Caco-2 (cell line): ENCODE measurements around the gene OVOL1. TPM values are rescaled to one million over a fixed set of nuclear protein-coding genes. Genes with fewer than 3 reads are reported as not detected.
A peak's percentile ranks its signal among the peaks of the same experiment; 100 is the strongest.

Source experiments
- BruUV-seq: library from RNA; stranded (reverse); fragments of 400-500 nt; replicated peaks from 2 replicates; lab custom pipeline; 2021; lab: Mats Ljungman, UMichigan
- CTCF ChIA-PET: fragments of 300-600 bp; sonication (Branson Sonifier 250); formaldehyde crosslinking; loops from one replicate; lab custom pipeline; 2022; ENCODE audit warnings: antibody characterized with exemption; lab: Charles Lee
- POLR2A ChIA-PET: fragments of 300-600 bp; sonication (Branson Sonifier 250); formaldehyde crosslinking; loops from one replicate; lab custom pipeline; 2022; ENCODE audit warnings: antibody characterized with exemption; lab: Charles Lee
- DNase-seq, 2 experiments: peaks; one replicate each; pipeline versions ENCODE4 v3.0.0 to v3.0.0-alpha.2; 2020 to 2022
- H3K27me3 ChIP-seq: replicated peaks from 2 replicates; pipeline ENCODE4 v1.6.0; 2011; ENCODE audit warnings: low read length; ENCODE audit not compliant: control insufficient read depth, insufficient read depth
- H3K36me3 ChIP-seq: 2 replicates; pipeline ENCODE4 v1.5.1; 2011; ENCODE audit warnings: low read length; ENCODE audit not compliant: control insufficient read depth, insufficient read depth
- H3K4me1 ChIP-seq: fragments of 250-450 bp; sonication (Bioruptor Pico); 2 replicates; pipeline ENCODE4 v1.5.1; 2020; ENCODE audit warnings: mild to moderate bottlenecking
- H3K4me3 ChIP-seq: 2 replicates; pipeline ENCODE4 v1.5.1; 2011; ENCODE audit warnings: low read depth, mild to moderate bottlenecking, control low read depth, low read length
- H3K9me3 ChIP-seq: fragments of 250-450 bp; sonication (Bioruptor Pico); 2 replicates; pipeline ENCODE4 v1.5.1; 2020; ENCODE audit warnings: mild to moderate bottlenecking, moderate library complexity
- H3K27ac Mint-ChIP-seq: one replicate; pipeline ENCODE4 v1.8.0; 2022; ENCODE audit warnings: mixed read lengths; ENCODE audit not compliant: unreplicated experiment
- H3K27me3 Mint-ChIP-seq: one replicate; pipeline ENCODE4 v1.8.0; 2022; ENCODE audit warnings: mixed read lengths; ENCODE audit not compliant: insufficient read depth, unreplicated experiment
- H3K36me3 Mint-ChIP-seq: one replicate; pipeline ENCODE4 v1.8.0; 2022; ENCODE audit warnings: mild to moderate bottlenecking, mixed read lengths; ENCODE audit not compliant: insufficient read depth, unreplicated experiment
- H3K4me1 Mint-ChIP-seq: one replicate; pipeline ENCODE4 v1.8.0; 2022; ENCODE audit warnings: low read depth, mixed read lengths; ENCODE audit not compliant: unreplicated experiment
- H3K4me3 Mint-ChIP-seq: one replicate; pipeline ENCODE4 v1.8.0; 2022; ENCODE audit warnings: mild to moderate bottlenecking, moderate library complexity, mixed read lengths; ENCODE audit not compliant: unreplicated experiment
- H3K9me3 Mint-ChIP-seq: one replicate; pipeline ENCODE4 v1.8.0; 2022; ENCODE audit warnings: mixed read lengths; ENCODE audit not compliant: unreplicated experiment
- intact Hi-C: fragments of 100-400 bp; cut with micrococcal nuclease; formaldehyde crosslinking; loops from one replicate; pipeline ENCODE4 v1.10.0; 2022; ENCODE audit not compliant: unreplicated experiment
- total RNA-seq: library from RNA; stranded (reverse); gene quantifications from 2 replicates; pipeline ENCODE4 v1.2.3, GENCODE V29; 2022
- TF ChIP-seq, protein P1 (sequence below), 2 experiments: fragments of 200-600 bp in 1 of 2; IDR thresholded peaks; 1 replicate in 1 of 2; 2 replicates in 1 of 2; pipeline versions ENCODE4 v1.5.1 to v1.8.0; 2011 to 2022; ENCODE audit warnings: antibody characterized with exemption in 1 of 2, control low read depth in 1 of 2, inconsistent platforms in 1 of 2, low read depth in 1 of 2, low read length in 1 of 2, mild to moderate bottlenecking in 1 of 2, moderate library complexity in 1 of 2; ENCODE audit not compliant: insufficient read depth in 1 of 2, severe bottlenecking in 1 of 2, unreplicated experiment in 1 of 2

The OVOL1 gene
- total RNA-seq, 1 experiment from 2014 or later, result 21.2 TPM

- H3K36me3 ChIP-seq, result no peaks in the 10 kb centered on the region; the same call in none of the 2 replicates
- no peaks in the 10 kb centered on the region for H3K9me3 ChIP-seq
- peaks cover 25% of the 10 kb centered on the region for H3K36me3 Mint-ChIP-seq
- H3K27me3 ChIP-seq, result no peaks in the 10 kb centered on the region
- no peaks in the 10 kb centered on the region for H3K9me3 Mint-ChIP-seq
- peaks cover 19% of the 10 kb centered on the region for H3K4me1 ChIP-seq
- no peaks in the 10 kb centered on the region for H3K27me3 Mint-ChIP-seq
- ChIA-PET POLR2A (no interaction called here), CTCF (no interaction called here)
- BruUV-seq, result no TSS peak
- no peak for DNase-seq
- H3K4me1 Mint-ChIP-seq, result peaks cover 15% of the 10 kb centered on the region
- no peak overlapping the region for H3K27ac Mint-ChIP-seq
- intact Hi-C loops, result loop anchor here (5.0 kb wide), 1 partner anchor 62 kb away; the partner anchor contains the start of gene KAT5
- no peak overlapping the region for H3K4me3 ChIP-seq
- TF ChIP-seq, protein P1, sequence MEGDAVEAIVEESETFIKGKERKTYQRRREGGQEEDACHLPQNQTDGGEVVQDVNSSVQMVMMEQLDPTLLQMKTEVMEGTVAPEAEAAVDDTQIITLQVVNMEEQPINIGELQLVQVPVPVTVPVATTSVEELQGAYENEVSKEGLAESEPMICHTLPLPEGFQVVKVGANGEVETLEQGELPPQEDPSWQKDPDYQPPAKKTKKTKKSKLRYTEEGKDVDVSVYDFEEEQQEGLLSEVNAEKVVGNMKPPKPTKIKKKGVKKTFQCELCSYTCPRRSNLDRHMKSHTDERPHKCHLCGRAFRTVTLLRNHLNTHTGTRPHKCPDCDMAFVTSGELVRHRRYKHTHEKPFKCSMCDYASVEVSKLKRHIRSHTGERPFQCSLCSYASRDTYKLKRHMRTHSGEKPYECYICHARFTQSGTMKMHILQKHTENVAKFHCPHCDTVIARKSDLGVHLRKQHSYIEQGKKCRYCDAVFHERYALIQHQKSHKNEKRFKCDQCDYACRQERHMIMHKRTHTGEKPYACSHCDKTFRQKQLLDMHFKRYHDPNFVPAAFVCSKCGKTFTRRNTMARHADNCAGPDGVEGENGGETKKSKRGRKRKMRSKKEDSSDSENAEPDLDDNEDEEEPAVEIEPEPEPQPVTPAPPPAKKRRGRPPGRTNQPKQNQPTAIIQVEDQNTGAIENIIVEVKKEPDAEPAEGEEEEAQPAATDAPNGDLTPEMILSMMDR (IDR thresholded peaks at IDR 0.05; ENCODE audit: insufficient read depth in 1 of 2, low read depth in 1 of 2, low read length in 1 of 2, severe bottlenecking in 1 of 2, unreplicated experiment in 1 of 2), result no peak
- H3K4me3 Mint-ChIP-seq, result no peak overlapping the region
Observed at GRCh38 chr11:65774525-65775306, 12.1 kb upstream of the OVOL1 start.

- no peaks in the 10 kb centered on the region for H3K27me3 Mint-ChIP-seq
- Histone ChIP-seq H3K36me3 (no peaks in the 10 kb centered on the region; the same call in none of the 2 replicates), H3K4me3 (no peak overlapping the region), H3K27me3 (no peaks in the 10 kb centered on the region), H3K9me3 (no peaks in the 10 kb centered on the region), H3K4me1 (peaks cover 15% of the 10 kb centered on the region)
- TF ChIP-seq, protein P1 (IDR thresholded peaks at IDR 0.05; ENCODE audit: insufficient read depth in 1 of 2, low read depth in 1 of 2, low read length in 1 of 2, severe bottlenecking in 1 of 2, unreplicated experiment in 1 of 2), result no peak
- peak; percentile 31 to 53 for DNase-seq
- no TSS peak for BruUV-seq
- intact Hi-C loops, result no loop called here
- ChIA-PET POLR2A (interaction anchor here (0.7 to 1.2 kb wide), 2 partner anchors 64 to 82 kb away, joined by 3 to 5 read pairs; partner anchors contain the start of gene CFL1), CTCF (interaction anchor here (0.7 to 1.3 kb wide), 2 partner anchors 8 to 112 kb away, joined by 3 to 5 read pairs; partner anchors contain the start of gene FIBP)
- H3K4me3 Mint-ChIP-seq, result no peak overlapping the region
- H3K27ac Mint-ChIP-seq, result no peak overlapping the region
- H3K4me1 Mint-ChIP-seq, result peaks cover 5% of the 10 kb centered on the region
- no peaks in the 10 kb centered on the region for H3K9me3 Mint-ChIP-seq
- peaks cover 26% of the 10 kb centered on the region for H3K36me3 Mint-ChIP-seq
Observed at GRCh38 chr11:65776196-65776595, 10.7 kb upstream of the OVOL1 start.

DNA sequence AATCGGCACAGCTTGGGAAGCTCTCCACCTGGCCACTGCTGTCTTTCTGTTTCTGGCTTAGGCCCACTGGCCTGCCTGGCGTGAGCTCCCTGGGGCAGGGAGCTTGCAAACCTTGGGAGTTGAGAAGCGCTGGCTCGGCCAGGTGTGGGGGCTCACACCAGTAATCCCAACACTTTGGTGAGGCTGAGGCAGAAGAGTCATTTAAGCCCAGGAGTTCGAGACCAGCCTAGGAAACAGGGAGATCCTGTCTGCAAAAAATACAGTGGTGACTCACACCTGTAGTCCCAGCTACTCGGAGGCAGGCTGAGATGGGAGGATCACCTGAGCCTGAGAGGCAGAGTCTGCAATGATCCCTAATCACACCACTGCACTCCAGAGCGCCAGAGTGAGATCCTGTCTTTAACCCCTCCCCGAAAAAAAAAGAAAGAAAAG, 10.1 kb upstream of the OVOL1 start:
- Mint-ChIP-seq H3K4me1 (peaks cover under 1% of the 10 kb centered on the region), H3K9me3 (no peaks in the 10 kb centered on the region), H3K4me3 (no peak overlapping the region), H3K27me3 (no peaks in the 10 kb centered on the region), H3K36me3 (peaks cover 26% of the 10 kb centered on the region), H3K27ac (no peak overlapping the region)
- BruUV-seq, result no TSS peak
- H3K36me3 ChIP-seq, result no peaks in the 10 kb centered on the region; the same call in none of the 2 replicates
- H3K9me3 ChIP-seq, result no peaks in the 10 kb centered on the region
- no peak overlapping the region for H3K4me3 ChIP-seq
- CTCF ChIA-PET, result interaction anchor here (0.7 to 1.5 kb wide), 3 partner anchors 9 to 112 kb away, joined by 3 to 5 read pairs (median 3); partner anchors contain the start of gene FIBP
- POLR2A ChIA-PET, result interaction anchor here (0.7 to 1.2 kb wide), 3 partner anchors 64 to 112 kb away, joined by 3 to 5 read pairs (median 3); partner anchors contain the start of gene CFL1
- peaks cover 15% of the 10 kb centered on the region for H3K4me1 ChIP-seq
- TF ChIP-seq, protein P1 (IDR thresholded peaks at IDR 0.05; ENCODE audit: insufficient read depth in 1 of 2, low read depth in 1 of 2, low read length in 1 of 2, severe bottlenecking in 1 of 2, unreplicated experiment in 1 of 2), result no peak
- intact Hi-C loops, result no loop called here
- DNase-seq, result peak in 1 of 2 experiments; percentile 26
- no peaks in the 10 kb centered on the region for H3K27me3 ChIP-seq
